IPS-11a (cell line): ENCODE data around the gene PHACTR1.

ENCODE experiments used
- H3K4me3 ChIP-seq: one replicate; pipeline ENCODE4 v1.5.1; 2013; ENCODE audit warnings: low read depth, low read length, control low read depth

PHACTR1 gene

GRCh38 chr6:12976366-12976765 is 259.8 kb downstream of the PHACTR1 start:
- no peak overlapping the region for H3K4me3 ChIP-seq

DNA sequence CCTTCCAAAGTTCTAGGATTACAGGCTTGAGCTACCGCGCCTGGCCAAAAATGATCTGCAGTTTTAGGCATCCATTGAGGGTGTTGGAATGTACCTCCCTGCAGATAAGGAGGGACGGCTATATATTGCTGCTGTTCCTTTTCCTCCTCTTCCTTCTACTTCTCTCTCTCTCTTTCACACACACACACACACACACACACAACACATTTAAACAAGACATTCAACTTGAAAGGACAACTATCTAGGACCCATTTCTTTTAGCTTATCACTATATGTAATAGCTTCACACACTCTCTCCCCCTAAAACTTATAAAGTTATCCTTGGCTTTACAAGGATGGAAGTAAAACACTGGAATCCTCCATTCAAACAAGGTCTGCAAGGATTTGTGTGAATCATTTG is 260.6 kb downstream of the PHACTR1 start:
- H3K4me3 ChIP-seq = no peak overlapping the region

DNA sequence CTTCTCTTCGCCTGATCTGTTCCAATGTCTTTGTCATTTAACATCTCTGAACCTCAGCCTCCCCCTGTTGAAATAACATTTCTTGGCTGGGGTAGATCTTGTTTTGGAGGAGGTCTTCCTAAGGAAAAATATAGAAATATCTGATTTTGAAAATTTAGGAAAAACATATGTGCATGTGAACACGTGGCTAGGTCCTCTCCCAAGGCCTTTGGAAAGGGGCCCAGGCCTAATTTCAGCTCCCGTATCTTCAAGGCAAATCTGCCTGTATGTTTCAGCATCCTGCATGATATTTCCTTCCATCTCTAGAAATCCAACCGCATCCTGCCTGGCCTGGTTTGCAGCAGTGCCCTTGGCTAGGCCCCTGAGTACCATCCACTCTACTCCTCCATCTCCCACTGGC is 261.2 kb downstream of the PHACTR1 start:
- no peak overlapping the region for H3K4me3 ChIP-seq

DNA sequence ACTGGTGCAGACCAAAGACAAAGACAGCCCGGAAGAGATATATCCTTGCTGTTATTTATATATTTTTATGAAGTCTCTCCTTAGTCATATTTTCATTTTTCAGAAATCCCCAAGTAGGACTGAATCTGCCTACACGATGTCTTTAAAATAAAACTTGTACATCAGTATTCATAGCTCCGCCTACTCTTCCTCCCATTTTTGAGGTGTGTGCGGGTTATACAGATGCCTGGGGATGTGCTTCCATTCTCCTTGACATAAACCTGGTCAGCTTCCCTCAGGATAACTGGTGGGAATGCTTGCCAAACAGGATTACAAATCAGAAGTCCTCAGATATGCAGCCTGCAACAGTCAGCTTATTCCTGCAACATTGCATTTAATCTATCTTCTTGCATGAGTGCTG is 264.2 kb downstream of the PHACTR1 start:
- H3K4me3 ChIP-seq = no peak overlapping the region

DNA sequence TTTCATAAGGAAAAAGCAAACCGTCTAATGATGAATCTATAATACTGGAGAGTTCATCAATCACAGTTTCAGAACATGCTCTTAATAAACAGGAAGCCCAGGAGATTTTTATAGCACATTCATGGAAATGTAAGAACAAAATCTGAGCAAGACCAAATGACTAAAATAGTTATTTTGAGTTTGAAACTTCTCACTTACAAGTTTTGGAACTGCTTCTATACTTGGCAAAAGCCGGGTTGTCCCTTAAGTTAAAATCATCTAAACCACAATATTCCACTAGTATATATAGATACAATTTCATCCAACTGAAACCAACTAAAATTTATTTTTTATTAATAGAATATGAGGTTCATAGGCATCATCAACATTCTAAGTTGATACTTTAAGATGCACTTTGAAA is 268.2 kb downstream of the PHACTR1 start:
- no peak overlapping the region for H3K4me3 ChIP-seq

DNA sequence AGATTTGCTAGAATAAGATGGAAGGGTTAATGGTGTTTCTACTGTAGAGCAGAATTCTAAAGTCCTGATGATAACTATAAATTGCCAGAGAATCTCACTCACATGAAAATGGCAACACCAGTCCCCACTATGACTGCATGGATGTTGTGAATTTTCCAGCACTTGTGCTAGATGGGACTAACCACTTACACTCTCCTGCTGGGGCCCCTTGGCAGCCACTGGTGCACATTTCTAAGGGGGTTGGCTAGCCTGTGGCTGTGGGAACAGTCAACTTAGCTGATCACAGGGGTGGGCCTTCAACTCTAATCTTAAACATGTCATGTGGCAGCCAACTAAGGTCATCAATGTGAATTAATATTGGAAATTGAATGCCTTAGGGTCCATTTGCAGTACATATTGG is 271.2 kb downstream of the PHACTR1 start:
- H3K4me3 ChIP-seq = no peak overlapping the region

DNA sequence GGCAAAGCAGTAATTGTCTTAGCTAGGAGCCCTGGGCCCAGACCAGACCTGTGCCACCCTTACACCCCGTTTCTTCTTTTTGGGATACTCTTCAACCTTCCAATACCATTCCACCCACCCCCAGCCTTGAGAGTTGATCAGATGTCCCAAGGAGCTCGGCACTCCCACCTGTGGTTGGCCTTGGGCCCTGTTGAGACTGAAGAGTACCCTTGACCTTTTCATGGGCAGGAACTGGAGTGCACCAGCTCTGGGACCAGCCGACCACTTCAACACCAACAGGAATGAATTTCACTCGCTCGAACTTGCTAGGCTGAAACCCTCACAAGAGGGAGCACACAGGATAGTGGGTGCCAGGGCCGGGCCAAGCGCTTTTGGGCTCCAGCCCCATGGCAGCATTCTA is 273.6 kb downstream of the PHACTR1 start:
- no peak overlapping the region for H3K4me3 ChIP-seq

DNA sequence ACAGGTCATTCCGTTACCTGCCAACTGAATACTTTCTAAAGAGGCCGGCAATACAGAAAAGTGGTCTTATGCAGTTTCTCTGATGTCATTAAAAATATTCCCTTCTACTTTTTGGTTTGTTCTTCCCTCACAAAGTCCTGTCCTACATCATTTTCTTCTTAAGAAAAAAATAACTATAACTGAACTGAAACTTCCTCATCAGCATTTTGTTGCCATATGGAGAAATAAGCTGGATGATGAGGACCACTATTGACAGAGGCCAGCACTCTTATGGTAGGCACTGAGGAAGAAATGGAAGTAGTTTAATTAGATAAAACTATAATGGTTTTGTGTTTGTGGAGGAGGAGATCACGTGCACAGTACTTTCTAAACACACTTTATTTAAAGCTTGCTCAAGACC is 274.9 kb downstream of the PHACTR1 start:
- no peak overlapping the region for H3K4me3 ChIP-seq

GRCh38 chr6:12992770-12993169 is 276.2 kb downstream of the PHACTR1 start:
- no peak overlapping the region for H3K4me3 ChIP-seq

DNA sequence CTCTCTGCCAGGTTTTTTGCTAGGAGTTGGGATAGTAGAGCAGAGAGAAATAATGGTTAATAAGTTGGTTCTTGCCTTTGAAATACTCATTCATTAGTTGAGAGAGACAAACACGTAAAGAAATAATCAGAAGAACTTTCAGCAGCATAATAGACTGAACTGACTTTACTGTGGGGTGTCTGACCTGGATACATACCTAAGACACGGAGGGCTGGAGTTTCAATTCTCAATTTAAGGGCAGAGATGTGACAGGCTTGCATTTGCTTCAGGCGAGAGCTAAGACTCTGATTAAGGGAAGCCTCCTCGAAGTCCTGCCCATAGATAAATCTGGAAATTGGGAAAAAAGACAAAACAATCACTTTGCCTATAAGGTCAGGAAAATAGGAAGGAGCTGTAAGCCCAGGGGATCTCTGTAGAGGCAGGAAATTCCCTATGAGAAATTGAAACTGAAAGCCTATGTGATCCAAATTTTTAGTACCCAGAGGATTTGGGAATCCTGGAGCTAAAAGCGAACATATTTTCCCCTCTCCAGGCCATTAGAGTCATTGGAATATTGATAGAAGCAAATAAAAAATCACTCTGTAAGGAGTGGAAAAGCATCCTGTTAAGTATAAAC is 276.8 kb downstream of the PHACTR1 start:
- H3K4me3 ChIP-seq = no peak overlapping the region

- no peak overlapping the region for H3K4me3 ChIP-seq
Measured at GRCh38 chr6:12995419-12995818, 278.9 kb downstream of the PHACTR1 start.

DNA sequence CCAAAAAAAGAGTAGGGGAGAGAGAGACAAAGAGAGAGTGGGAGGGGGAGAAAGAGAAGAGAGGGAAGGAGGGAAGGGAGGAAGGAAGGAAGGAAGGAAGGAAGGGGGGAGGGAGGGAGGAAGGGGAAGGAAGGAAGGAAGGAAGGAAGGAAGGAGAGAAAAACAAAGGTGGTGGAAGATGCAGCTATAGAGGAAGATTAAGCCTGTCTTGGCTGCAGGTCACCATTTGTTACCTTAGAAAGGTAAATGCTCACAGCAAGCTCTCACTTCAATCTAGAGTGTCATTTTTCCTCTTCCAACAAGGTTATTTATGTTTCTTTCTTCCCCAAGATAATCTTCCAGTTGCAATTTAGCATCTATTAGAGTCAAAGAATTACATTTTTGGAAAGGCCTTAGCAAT is 284.0 kb downstream of the PHACTR1 start:
- H3K4me3 ChIP-seq = no peak overlapping the region

DNA sequence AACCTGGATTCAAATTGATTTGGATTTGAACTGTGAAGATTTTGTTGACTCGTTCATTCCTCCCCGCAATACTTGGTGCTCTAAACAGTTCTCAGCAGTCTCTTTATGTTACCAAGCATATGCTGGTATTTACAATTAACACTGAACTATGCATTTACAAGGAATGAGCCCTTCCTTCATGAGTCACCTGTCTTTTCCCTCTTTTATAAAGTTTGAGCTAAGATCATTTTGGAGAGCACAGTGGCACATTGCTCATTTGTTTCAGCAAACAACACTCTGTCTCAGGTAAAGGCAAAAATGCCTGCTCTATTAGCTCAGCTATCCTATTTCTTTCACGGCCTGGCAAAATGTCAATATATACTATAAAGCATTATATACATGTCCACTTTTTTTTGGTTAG is 285.4 kb downstream of the PHACTR1 start:
- no peak overlapping the region for H3K4me3 ChIP-seq

- no peak overlapping the region for H3K4me3 ChIP-seq
Measured at GRCh38 chr6:13004601-13005000, 288.0 kb downstream of the PHACTR1 start.

DNA sequence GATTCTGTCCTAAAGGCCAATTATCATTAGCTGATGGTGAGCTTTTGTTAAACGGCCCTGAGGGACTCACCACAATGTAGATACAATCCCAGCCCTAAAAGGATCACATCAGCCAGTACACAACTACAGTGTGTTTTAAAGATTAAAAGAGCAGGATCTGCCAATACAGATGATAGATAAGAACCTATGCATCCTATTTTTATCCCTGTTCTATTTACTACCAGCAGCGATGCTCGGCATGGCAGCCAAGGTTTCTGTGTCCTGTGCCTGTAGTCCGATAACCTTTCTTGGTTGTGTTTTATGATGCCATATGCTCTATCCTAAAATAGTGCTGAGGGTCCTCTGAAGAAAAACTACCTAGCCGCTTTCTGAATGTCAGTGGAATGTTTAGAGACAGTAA is 289.4 kb downstream of the PHACTR1 start:
- no peak overlapping the region for H3K4me3 ChIP-seq

- no peak overlapping the region for H3K4me3 ChIP-seq
Measured at GRCh38 chr6:13006578-13007300, 290.2 kb downstream of the PHACTR1 start.

- H3K4me3 ChIP-seq = no peak overlapping the region
Measured at GRCh38 chr6:13007744-13008143, 291.2 kb downstream of the PHACTR1 start.

DNA sequence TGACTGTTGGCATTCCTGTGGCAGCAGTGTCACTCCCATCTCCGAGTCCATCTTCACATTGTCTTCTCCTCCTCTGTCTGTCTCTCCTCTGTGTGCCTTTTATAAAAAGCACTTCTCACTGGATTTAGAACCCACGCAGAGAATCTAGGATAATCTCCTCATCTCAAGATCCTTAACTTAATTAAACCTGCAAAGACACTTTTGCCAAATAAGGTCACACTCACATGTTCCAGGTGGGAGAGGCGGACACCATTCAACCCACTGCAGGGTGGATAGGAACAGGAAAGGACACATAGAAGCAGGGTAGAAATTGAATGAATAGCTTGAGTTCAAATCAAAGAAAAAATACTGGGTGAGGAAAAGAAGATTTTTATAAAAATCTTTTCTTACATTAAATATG is 292.5 kb downstream of the PHACTR1 start:
- no peak overlapping the region for H3K4me3 ChIP-seq

GRCh38 chr6:13009461-13009860 is 292.9 kb downstream of the PHACTR1 start:
- H3K4me3 ChIP-seq = no peak overlapping the region

- no peak overlapping the region for H3K4me3 ChIP-seq
Measured at GRCh38 chr6:13011612-13012146, 295.1 kb downstream of the PHACTR1 start.

- no peak overlapping the region for H3K4me3 ChIP-seq
Measured at GRCh38 chr6:13012296-13012695, 295.7 kb downstream of the PHACTR1 start.

- H3K4me3 ChIP-seq = peak overlapping the region; percentile 35
Measured at GRCh38 chr6:13012977-13013680, 296.6 kb downstream of the PHACTR1 start.
